Cardiac muscle cell (in vitro differentiated cells and primary cell): ENCODE results near the gene P4HA2. TPM values are rescaled to one million over a fixed set of nuclear protein-coding genes. Genes with fewer than 3 reads are reported as not detected.

Experiments used
- DNase-seq, 2 donors: peaks; one replicate each; pipeline versions ENCODE4 v3.0.0 to v3.0.0-alpha.2; 2010 to 2017; ENCODE audit warnings: low read depth in 1 of 2, low spot score in 1 of 2
- H3K27ac ChIP-seq: fragments of 200-600 bp; sonication (generic); 2 replicates; pipeline ENCODE4 v1.5.1; 2016
- H3K27me3 ChIP-seq: fragments of 200-600 bp; sonication (generic); 2 replicates; pipeline ENCODE4 v1.6.0; 2016; ENCODE audit warnings: control low read depth
- H3K36me3 ChIP-seq: fragments of 200-600 bp; sonication (generic); 2 replicates; pipeline ENCODE4 v1.5.1; 2016; ENCODE audit warnings: control low read depth
- H3K4me1 ChIP-seq: fragments of 200-600 bp; sonication (generic); 2 replicates; pipeline ENCODE4 v1.8.1; 2017; ENCODE audit warnings: low read depth, mild to moderate bottlenecking, mixed run types
- H3K4me3 ChIP-seq: fragments of 200-600 bp; sonication (generic); 2 replicates; pipeline ENCODE4 v1.5.1; 2016; ENCODE audit warnings: mild to moderate bottlenecking
- H3K9me3 ChIP-seq: fragments of 200-600 bp; sonication (generic); 2 replicates; pipeline ENCODE4 v1.5.1; 2017; ENCODE audit warnings: low read depth, mild to moderate bottlenecking, control low read depth
- polyA plus RNA-seq: library from polyadenylated mRNA; unstranded; fragments of >200 nt; fragmentation: Nextera tagmentation; extraction: Ambion mirVana; gene quantifications from 2 replicates; pipeline ENCODE4 v1.2.1, GENCODE V29; 2016
- total RNA-seq: library from RNA; depleted of rRNA; stranded (reverse); fragments of >200 nt; gene quantifications from 2 replicates; pipeline ENCODE4 v1.2.3, GENCODE V29; 2016
- TF ChIP-seq, protein P1 (sequence below): IDR thresholded peaks from 2 replicates; pipeline ENCODE4 v1.5.1; 2012; ENCODE audit warnings: low read depth, mild to moderate bottlenecking, low read length

The P4HA2 gene
- total and polyA plus RNA-seq, 2 experiments from 2014 or later = 41.0 to 65.5 TPM

DNA sequence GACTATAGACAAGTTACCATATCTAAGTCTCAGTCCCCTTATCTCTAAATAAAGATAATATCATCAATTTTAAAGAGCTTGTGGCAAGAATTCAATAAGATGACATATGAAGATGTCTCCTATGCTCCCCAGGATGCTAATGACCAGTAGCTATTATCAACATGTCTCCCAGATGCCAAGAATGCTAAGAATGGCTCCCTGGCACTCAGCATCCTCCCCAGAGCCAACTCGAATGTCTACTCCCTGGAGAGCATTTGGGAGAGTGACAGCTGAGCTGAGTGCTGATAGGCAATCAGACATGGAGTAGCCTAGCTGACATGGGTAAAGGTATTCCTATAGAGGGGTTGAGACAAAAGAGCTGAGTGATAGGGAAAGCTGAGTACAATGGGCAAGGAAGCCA is 15.9 kb downstream of the P4HA2 start:
- Histone ChIP-seq H3K27me3 (no peaks in the 10 kb centered on the region), H3K4me3 (no peak overlapping the region), H3K27ac (no peak overlapping the region), H3K36me3 (peaks cover 18% of the 10 kb centered on the region), H3K4me1 (no peaks in the 10 kb centered on the region), H3K9me3 (no peaks in the 10 kb centered on the region)
- TF ChIP-seq, protein P1, sequence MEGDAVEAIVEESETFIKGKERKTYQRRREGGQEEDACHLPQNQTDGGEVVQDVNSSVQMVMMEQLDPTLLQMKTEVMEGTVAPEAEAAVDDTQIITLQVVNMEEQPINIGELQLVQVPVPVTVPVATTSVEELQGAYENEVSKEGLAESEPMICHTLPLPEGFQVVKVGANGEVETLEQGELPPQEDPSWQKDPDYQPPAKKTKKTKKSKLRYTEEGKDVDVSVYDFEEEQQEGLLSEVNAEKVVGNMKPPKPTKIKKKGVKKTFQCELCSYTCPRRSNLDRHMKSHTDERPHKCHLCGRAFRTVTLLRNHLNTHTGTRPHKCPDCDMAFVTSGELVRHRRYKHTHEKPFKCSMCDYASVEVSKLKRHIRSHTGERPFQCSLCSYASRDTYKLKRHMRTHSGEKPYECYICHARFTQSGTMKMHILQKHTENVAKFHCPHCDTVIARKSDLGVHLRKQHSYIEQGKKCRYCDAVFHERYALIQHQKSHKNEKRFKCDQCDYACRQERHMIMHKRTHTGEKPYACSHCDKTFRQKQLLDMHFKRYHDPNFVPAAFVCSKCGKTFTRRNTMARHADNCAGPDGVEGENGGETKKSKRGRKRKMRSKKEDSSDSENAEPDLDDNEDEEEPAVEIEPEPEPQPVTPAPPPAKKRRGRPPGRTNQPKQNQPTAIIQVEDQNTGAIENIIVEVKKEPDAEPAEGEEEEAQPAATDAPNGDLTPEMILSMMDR = no peak
- DNase-seq = peak in 1 of 2 donors; percentile 17

DNA sequence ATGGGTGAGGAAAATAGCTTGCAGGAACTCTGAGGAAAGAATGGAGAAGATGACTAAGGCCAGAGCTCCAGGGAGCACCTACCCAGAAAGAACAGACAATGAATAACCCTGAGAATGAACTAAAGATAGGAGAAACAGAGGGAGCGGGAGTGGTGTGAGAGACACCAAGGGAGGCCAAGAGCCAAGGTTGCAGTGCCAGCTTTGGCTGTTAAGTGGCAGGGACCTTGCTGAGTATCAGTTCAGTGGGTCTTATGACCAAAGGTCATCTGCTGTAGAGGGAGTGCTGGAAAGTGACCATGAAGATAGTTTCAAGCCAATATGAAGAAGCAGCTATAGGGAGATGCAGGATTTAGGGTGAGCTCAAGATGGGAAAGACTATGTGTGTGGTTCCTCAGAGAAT is 16.7 kb downstream of the P4HA2 start:
- Histone ChIP-seq H3K27me3 (no peaks in the 10 kb centered on the region), H3K27ac (no peak overlapping the region), H3K9me3 (no peaks in the 10 kb centered on the region), H3K4me3 (no peak overlapping the region), H3K4me1 (no peaks in the 10 kb centered on the region), H3K36me3 (peaks cover 18% of the 10 kb centered on the region)
- DNase-seq = no peak
- TF ChIP-seq, protein P1 = no peak

DNA sequence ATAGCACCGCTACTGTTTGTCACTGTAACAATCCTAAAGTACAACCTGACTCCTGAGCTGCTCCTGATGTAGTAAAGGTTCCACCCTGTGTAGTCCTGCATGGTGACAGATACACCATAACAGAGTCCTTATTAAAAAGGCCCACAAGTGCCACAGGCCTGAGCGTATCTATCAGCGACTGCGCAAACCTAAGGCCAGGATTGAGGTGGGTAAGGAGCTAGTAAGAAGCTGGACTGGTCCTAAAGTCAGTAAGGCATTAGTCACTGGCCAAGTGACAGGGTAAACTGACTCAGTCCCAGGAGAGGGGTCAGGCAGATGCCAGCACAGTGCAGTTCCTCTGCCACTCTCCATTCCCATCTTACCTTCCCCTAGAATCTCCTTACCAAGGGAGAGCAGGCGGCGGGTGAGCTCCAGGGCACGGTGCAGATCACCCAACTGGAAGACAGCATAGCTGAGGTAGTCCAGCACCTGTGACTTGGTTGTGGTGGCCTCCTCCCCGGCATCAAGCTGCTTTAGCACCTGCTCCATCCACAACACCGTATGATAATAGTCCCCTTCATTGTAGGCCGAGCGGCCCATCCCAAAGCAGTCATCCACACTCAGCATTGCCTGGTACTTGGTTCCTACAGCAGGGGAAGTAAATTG is 17.6 kb downstream of the P4HA2 start:
- Histone ChIP-seq H3K9me3 (no peaks in the 10 kb centered on the region), H3K27ac (no peak overlapping the region), H3K4me1 (no peaks in the 10 kb centered on the region), H3K4me3 (no peak overlapping the region), H3K27me3 (no peaks in the 10 kb centered on the region), H3K36me3 (peaks cover 18% of the 10 kb centered on the region)
- no peak for DNase-seq
- TF ChIP-seq, protein P1 = no peak

DNA sequence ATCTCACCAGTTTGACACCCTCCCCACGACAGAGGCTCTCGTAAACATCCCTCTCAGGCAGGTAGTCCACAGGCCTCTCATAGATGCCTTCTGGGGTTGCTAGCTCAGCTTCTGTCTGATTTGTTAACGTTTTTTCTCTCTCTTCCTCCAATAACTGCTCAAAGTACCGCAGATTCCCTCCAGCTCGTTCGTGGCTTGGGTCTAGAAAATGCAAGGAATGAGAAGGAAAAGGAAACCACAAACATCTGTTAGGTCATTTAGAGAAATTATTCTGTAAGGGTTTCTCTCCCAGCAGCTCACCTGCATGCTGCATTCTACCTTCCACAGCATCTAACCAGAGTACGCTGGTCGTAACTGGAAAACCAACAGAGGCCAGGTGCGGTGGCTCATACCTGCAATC is 18.5 kb downstream of the P4HA2 start:
- no peaks in the 10 kb centered on the region for H3K4me1 ChIP-seq

DNA sequence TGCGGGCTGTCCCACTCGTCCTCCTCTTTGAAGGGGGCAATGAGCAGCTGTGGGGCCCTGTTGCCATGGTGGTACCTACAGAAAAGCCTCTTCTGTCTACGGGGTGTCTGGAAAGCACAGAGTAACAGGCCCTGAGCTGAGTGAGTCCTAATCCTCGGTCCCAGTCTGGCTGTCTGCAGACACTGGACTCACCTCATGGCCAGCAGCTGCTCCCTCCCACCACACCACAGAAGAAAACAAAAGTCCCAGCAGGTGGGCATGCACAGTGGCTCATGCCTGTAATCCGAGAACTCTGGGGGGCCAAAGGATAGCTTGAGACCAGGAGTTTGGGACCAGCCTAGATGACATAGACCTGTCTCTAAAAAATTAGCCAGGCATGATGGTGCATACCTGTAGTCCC is 19.9 kb downstream of the P4HA2 start:
- peaks cover 11% of the 10 kb centered on the region for H3K36me3 ChIP-seq
- DNase-seq = no peak

More for the DNA sequence above, 18.5 kb downstream of the P4HA2 start:
- no peaks in the 10 kb centered on the region for H3K27me3 ChIP-seq
- H3K4me3 ChIP-seq = no peak overlapping the region
- no peak overlapping the region for H3K27ac ChIP-seq
- peaks cover 16% of the 10 kb centered on the region for H3K36me3 ChIP-seq
- TF ChIP-seq, protein P1 = no peak
- no peaks in the 10 kb centered on the region for H3K9me3 ChIP-seq
- peak in 1 of 2 donors; percentile 32 for DNase-seq

More for the DNA sequence above, 19.9 kb downstream of the P4HA2 start:
- TF ChIP-seq, protein P1 = no peak
- Histone ChIP-seq H3K4me3 (no peak overlapping the region), H3K27me3 (no peaks in the 10 kb centered on the region), H3K9me3 (no peaks in the 10 kb centered on the region), H3K4me1 (no peaks in the 10 kb centered on the region), H3K27ac (no peak overlapping the region)
